CD14-positive monocyte (primary cell): ENCODE measurements around the gene STPG3. TPM values are rescaled to one million over a fixed set of nuclear protein-coding genes. Genes with fewer than 3 reads are reported as not detected.
"Not testable (repeated sequence)": the region's sequence is repeated elsewhere in the genome, so short reads cannot be mapped to it uniquely, and the experiment has no call there.

ENCODE experiments used
- DNase-seq, 3 donors: peaks; one replicate each; pipeline ENCODE4 v3.0.0-alpha.2; 2011 to 2022
- H2AFZ ChIP-seq: 2 replicates; pipeline ENCODE4 v1.6.0; 2012; ENCODE audit warnings: mild to moderate bottlenecking, low read depth, low read length, inconsistent platforms; ENCODE audit not compliant: insufficient read depth, poor library complexity, severe bottlenecking
- H3K27ac ChIP-seq, 2 donors: 1 replicate in 1 of 2; 2 replicates in 1 of 2; pipeline ENCODE4 v1.5.1; 2012 to 2013; ENCODE audit warnings: low read length in 2 of 2, control low read depth in 1 of 2, inconsistent platforms in 1 of 2, low read depth in 1 of 2, mild to moderate bottlenecking in 1 of 2
- H3K27me3 ChIP-seq, 2 donors: one replicate each; pipeline versions ENCODE4 v1.6.0 to v1.6.1; 2011 to 2013; ENCODE audit warnings: low read length in 2 of 2; ENCODE audit not compliant: control insufficient read depth in 2 of 2, insufficient read depth in 2 of 2
- H3K36me3 ChIP-seq, 2 donors: replicated peaks in 1 of 2; 1 replicate in 1 of 2; 2 replicates in 1 of 2; pipeline versions ENCODE4 v1.5.1 to v1.6.1; 2012 to 2013; ENCODE audit warnings: low read length in 2 of 2, control low read depth in 1 of 2, inconsistent platforms in 1 of 2, mild to moderate bottlenecking in 1 of 2; ENCODE audit not compliant: insufficient read depth in 2 of 2, control insufficient read depth in 1 of 2
- H3K4me1 ChIP-seq, 2 donors: 1 replicate in 1 of 2; 2 replicates in 1 of 2; pipeline versions ENCODE4 v1.5.1 to v1.6.1; 2012 to 2013; ENCODE audit warnings: low read length in 2 of 2, control low read depth in 1 of 2, inconsistent platforms in 1 of 2, mild to moderate bottlenecking in 1 of 2, moderate library complexity in 1 of 2; ENCODE audit not compliant: insufficient read depth in 2 of 2, control insufficient read depth in 1 of 2
- H3K4me2 ChIP-seq: replicated peaks from 2 replicates; pipeline ENCODE3; 2012; ENCODE audit warnings: low read length, moderate library complexity, mild to moderate bottlenecking; ENCODE audit not compliant: poor library complexity, severe bottlenecking; ENCODE audit errors: extremely low read depth
- H3K4me3 ChIP-seq, 3 experiments: fragments of 200-600 bp in 1 of 3; sonication (generic) in 1 of 3; replicated peaks in 1 of 3; 1 replicate in 2 of 3; 2 replicates in 1 of 3; pipeline ENCODE4 v1.5.1; 2011 to 2013; ENCODE audit warnings: low read length in 3 of 3, mild to moderate bottlenecking in 3 of 3, control low read depth in 2 of 3, low read depth in 2 of 3, inconsistent platforms in 1 of 3, moderate library complexity in 1 of 3
- H3K79me2 ChIP-seq: 2 replicates; pipeline ENCODE4 v1.6.0; 2012; ENCODE audit warnings: mild to moderate bottlenecking, control low read depth, inconsistent platforms, low read length, moderate library complexity; ENCODE audit not compliant: insufficient read depth
- H3K9ac ChIP-seq: 2 replicates; pipeline ENCODE4 v1.6.0; 2017; ENCODE audit warnings: low read length, mild to moderate bottlenecking; ENCODE audit not compliant: insufficient read depth, poor library complexity, severe bottlenecking
- H3K9me3 ChIP-seq, 2 donors: replicated peaks in 1 of 2; 1 replicate in 1 of 2; 2 replicates in 1 of 2; pipeline versions ENCODE4 v1.5.1 to v1.6.1; 2012 to 2013; ENCODE audit warnings: low read length in 2 of 2, control low read depth in 1 of 2; ENCODE audit not compliant: control insufficient read depth in 1 of 2, insufficient read depth in 1 of 2
- H4K20me1 ChIP-seq: 2 replicates; pipeline ENCODE4 v1.6.0; 2012; ENCODE audit warnings: mild to moderate bottlenecking, low read length, control low read depth, moderate library complexity; ENCODE audit not compliant: insufficient read depth
- H3K27ac Mint-ChIP-seq, 7 donors: one replicate each; pipeline ENCODE4 v1.8.0; 2020; ENCODE audit warnings: mild to moderate bottlenecking in 7 of 7, mixed read lengths in 7 of 7, moderate library complexity in 6 of 7, inconsistent platforms in 2 of 7
- H3K27me3 Mint-ChIP-seq, 3 donors: one replicate each; pipeline ENCODE4 v1.8.0; 2021 to 2022; ENCODE audit warnings: low read depth in 3 of 3, mild to moderate bottlenecking in 3 of 3, mixed read lengths in 3 of 3, moderate library complexity in 3 of 3, inconsistent platforms in 1 of 3
- H3K36me3 Mint-ChIP-seq, 2 donors: one replicate each; pipeline ENCODE4 v1.8.0; 2020; ENCODE audit warnings: mixed read lengths in 2 of 2, inconsistent platforms in 1 of 2, mild to moderate bottlenecking in 1 of 2
- H3K4me1 Mint-ChIP-seq: one replicate; pipeline ENCODE4 v1.8.0; 2020; ENCODE audit warnings: mild to moderate bottlenecking, mixed read lengths
- H3K4me3 Mint-ChIP-seq, 2 donors: one replicate each; pipeline ENCODE4 v1.8.0; 2020; ENCODE audit warnings: mild to moderate bottlenecking in 2 of 2, mixed read lengths in 2 of 2, moderate library complexity in 1 of 2
- H3K9me3 Mint-ChIP-seq, 7 donors: one replicate each; pipeline ENCODE4 v1.8.0; 2020 to 2022; ENCODE audit warnings: mixed read lengths in 7 of 7, mild to moderate bottlenecking in 6 of 7, moderate library complexity in 6 of 7, inconsistent platforms in 2 of 7
- WGBS: methylation state at CpG from one replicate; pipeline ENCODE4 v1.1.5; 2013; ENCODE audit warnings: missing lambda C conversion rate; ENCODE audit not compliant: insufficient coverage; 5-methylcytosine and 5-hydroxymethylcytosine counted together
- intact Hi-C, 2 donors: fragments of 100-400 bp; cut with micrococcal nuclease; formaldehyde crosslinking; loops; one replicate each; pipeline versions ENCODE4 v1.15.0 to v1.15.1; 2023
- polyA plus RNA-seq, 3 donors: library from polyadenylated mRNA; depleted of rRNA in 1 of 3; unstranded in 2 of 3; stranded (reverse) in 1 of 3; fragments of 300-500 nt in 2 of 3; fragments of >200 nt in 1 of 3; fragmentation: Illumina TruSeq in 2 of 3; gene quantifications; 1 replicate in 2 of 3; 2 replicates in 1 of 3; pipeline ENCODE4 v1.2.3, GENCODE V29; 2012 to 2021
- TF ChIP-seq, protein P1 (sequence below): fragments of 200-600 bp; IDR thresholded peaks from one replicate; pipeline ENCODE4 v1.8.0; 2022; ENCODE audit warnings: antibody characterized with exemption, mild to moderate bottlenecking

The STPG3 gene
- polyA plus RNA-seq, 3 donors, result not detected

- H3K4me1 Mint-ChIP-seq, H3K27me3 Mint-ChIP-seq, H3K4me3 ChIP-seq, H3K9me3 ChIP-seq, intact Hi-C loops, H3K27ac ChIP-seq, H2AFZ ChIP-seq, H3K4me1 ChIP-seq, H3K4me2 ChIP-seq, H3K27me3 ChIP-seq, H3K79me2 ChIP-seq, DNase-seq, H3K4me3 Mint-ChIP-seq, H3K27ac Mint-ChIP-seq, H3K9me3 Mint-ChIP-seq, H3K9ac ChIP-seq: not testable (repeated sequence)
- Histone ChIP-seq H4K20me1 (peaks cover 24% of the 10 kb centered on the region), H3K36me3 (peaks cover 42 to 55% of the 10 kb centered on the region in 2 donors)
- H3K36me3 Mint-ChIP-seq, result peaks cover 31 to 73% of the 10 kb centered on the region in 2 donors
- TF ChIP-seq, protein P1, sequence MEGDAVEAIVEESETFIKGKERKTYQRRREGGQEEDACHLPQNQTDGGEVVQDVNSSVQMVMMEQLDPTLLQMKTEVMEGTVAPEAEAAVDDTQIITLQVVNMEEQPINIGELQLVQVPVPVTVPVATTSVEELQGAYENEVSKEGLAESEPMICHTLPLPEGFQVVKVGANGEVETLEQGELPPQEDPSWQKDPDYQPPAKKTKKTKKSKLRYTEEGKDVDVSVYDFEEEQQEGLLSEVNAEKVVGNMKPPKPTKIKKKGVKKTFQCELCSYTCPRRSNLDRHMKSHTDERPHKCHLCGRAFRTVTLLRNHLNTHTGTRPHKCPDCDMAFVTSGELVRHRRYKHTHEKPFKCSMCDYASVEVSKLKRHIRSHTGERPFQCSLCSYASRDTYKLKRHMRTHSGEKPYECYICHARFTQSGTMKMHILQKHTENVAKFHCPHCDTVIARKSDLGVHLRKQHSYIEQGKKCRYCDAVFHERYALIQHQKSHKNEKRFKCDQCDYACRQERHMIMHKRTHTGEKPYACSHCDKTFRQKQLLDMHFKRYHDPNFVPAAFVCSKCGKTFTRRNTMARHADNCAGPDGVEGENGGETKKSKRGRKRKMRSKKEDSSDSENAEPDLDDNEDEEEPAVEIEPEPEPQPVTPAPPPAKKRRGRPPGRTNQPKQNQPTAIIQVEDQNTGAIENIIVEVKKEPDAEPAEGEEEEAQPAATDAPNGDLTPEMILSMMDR, result peak; percentile 59
- 100% methylated on average over 3 of the region's 15 CpGs for WGBS
Observed at GRCh38 chr9:137262173-137262908, 11.3 kb downstream of the STPG3 start.

DNA sequence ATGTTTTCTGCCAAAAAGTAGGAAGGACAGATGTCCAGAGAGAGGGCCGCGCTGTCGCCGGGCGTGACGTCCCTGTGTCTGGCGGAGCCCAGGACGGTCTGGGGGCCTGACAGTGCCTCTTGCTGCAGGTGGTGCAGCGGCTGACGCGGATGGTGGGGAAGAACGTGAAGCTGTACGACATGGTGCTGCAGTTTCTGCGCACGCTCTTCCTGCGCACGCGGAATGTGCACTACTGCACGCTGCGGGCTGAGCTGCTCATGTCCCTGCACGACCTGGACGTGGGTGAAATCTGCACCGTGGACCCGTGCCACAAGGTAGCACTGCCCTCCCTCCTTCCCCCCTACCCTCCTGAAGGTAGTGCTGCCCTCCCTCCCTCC, 11.8 kb downstream of the STPG3 start:
- TF ChIP-seq, protein P1, result no peak
- Histone ChIP-seq H3K27me3 (no peaks in the 10 kb centered on the region), H4K20me1 (peaks cover 25% of the 10 kb centered on the region), H3K79me2 (peaks cover 2% of the 10 kb centered on the region), H3K4me2 (no peak overlapping the region), H3K27ac (no peak overlapping the region), H3K4me1 (peaks cover 6 to 10% of the 10 kb centered on the region in 2 donors), H3K4me3 (no peak overlapping the region), H2AFZ (no peak overlapping the region), H3K9ac (no peak overlapping the region), H3K36me3 (peaks cover 42 to 60% of the 10 kb centered on the region in 2 donors), H3K9me3 (no peaks in the 10 kb centered on the region)
- WGBS, result 93% methylated on average over 21 of the region's 24 CpGs
- H3K4me3 Mint-ChIP-seq, result no peak overlapping the region
- H3K4me1 Mint-ChIP-seq, result peaks cover 9% of the 10 kb centered on the region
- no peak for DNase-seq
- peaks cover 0 to 5% (median 0%) of the 10 kb centered on the region in 7 donors for H3K9me3 Mint-ChIP-seq
- peaks cover 36 to 73% of the 10 kb centered on the region in 2 donors for H3K36me3 Mint-ChIP-seq
- H3K27me3 Mint-ChIP-seq, result no peaks in the 10 kb centered on the region
- intact Hi-C loops, result no loop called here
- no peak overlapping the region for H3K27ac Mint-ChIP-seq
